ENCODE measurements around the gene CHST13.
"Not testable (repeated sequence)": the region's sequence is repeated elsewhere in the genome, so short reads cannot be mapped to it uniquely, and the experiment has no call there.

Gene CHST13

DNA sequence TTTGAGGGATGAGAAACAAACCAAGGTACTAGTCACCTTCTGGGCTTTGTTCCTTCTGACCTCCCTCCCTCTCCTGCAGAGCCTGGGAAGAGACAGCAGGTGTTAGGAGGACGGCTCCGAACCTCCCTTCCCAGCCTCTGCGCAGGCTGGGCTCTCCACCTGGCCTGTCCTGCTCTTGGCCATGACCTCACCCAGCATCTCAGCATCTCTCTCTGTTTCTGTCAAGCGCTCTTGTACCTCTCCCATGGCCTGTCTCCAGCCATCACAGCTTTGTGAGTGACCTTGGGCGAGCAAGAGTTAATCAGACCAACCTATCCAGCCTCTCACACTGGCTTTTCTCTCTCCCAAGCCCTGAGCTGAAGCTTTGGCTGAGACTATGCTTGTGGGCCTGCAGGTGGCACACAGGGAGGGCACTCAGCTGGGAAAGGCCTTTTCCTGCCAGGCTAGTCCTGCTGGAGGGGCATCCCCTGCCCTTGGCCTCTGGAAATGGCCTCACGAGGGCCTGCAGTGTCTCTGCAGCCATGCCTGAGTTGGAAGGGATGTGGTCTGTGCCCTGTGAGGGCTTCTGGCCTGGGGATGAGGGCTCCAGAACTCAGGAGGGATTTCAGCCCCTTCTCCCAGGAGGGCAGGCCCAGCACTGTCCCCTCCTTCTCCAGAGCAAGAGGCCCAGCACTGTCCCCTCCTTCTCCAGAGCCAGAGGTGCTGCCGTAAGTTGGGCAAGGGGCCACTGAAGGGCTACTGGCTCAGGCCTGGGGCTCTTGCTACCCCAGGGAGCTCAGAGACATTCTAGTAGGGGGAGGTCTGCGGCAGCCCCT is 2.1 kb downstream of the CHST13 start:
- no peak for DNase-seq (ENCODE audit: low read depth)

DNA sequence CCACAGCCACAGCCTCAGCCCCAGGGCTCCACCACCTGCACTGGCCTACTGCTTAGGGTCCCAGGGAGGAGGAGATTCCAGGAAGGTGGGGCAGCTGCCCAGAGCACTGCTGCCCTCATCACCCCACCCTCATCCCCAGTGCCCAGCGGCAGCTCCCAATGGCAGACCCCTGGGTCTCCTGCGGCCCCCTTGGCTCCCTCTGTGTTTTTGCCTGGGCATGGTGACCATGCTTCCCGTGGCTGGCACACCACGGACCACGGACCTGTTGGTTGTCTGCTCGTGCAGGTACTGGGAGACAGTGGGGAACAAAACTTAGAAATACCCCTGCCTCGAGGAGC is 2.7 kb downstream of the CHST13 start:
- DNase-seq (ENCODE audit: low read depth), result no peak

DNA sequence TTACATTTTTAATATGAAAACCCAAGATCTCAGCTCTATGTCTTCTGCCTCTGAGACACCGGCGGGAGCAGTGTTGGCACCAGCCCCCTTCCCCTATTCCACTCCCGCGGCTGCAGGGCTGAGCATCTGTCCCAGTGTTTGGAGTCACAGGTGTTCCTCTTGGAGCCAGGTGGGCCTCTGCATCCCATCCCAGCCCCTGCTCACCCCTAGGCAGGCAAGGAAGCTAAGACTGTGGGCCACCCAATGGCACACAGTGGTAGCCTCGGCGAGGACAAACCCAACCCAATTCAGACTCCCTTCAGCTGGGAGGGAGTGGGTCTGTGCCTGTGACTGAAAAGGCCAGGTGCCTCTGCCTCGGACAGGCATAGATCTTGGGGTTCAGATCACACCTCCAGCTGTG is 3.1 kb downstream of the CHST13 start:
- DNase-seq (ENCODE audit: low read depth), result no peak

DNA sequence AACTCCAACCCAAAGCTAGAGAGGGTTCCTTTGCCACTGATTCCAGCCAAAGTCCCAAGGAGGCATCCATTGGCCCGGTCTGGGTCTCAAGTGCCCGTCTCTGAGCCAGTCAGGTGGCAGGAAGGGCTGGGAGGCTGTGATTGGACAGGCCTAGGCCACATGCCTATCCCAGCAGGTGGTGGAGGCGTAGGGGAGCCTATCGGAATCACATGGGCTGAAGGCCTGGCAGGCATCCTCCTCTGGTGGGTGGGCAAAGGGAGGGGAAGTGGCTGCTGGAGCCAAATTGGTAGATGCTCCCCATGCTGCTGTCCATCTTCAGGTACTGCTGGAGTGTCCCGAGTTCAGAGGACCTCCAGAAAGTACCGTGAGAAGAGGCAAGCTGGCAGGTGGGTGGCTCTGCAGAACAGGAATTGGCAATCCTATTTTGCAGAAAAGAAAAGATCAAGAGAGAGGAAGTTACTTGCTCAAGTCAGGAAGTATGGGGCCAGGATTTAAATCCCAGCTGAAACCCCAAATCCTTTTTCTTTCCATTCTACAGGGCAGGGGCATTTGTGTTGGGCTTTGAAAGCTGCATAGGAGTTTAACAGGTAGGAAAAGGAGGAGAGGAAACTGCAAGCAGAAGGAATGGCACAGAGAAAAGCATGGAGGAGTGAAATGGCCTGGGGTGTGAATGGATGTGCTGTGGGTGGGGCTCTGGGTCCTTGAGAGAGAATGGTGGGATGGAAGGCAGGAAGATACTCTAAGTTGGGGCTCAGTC is 3.7 kb downstream of the CHST13 start:
- DNase-seq (ENCODE audit: low read depth), result no peak

- DNase-seq (ENCODE audit: low read depth), result no peak
Measured at GRCh38 chr3:126528419-126528799, 4.5 kb downstream of the CHST13 start.

DNA sequence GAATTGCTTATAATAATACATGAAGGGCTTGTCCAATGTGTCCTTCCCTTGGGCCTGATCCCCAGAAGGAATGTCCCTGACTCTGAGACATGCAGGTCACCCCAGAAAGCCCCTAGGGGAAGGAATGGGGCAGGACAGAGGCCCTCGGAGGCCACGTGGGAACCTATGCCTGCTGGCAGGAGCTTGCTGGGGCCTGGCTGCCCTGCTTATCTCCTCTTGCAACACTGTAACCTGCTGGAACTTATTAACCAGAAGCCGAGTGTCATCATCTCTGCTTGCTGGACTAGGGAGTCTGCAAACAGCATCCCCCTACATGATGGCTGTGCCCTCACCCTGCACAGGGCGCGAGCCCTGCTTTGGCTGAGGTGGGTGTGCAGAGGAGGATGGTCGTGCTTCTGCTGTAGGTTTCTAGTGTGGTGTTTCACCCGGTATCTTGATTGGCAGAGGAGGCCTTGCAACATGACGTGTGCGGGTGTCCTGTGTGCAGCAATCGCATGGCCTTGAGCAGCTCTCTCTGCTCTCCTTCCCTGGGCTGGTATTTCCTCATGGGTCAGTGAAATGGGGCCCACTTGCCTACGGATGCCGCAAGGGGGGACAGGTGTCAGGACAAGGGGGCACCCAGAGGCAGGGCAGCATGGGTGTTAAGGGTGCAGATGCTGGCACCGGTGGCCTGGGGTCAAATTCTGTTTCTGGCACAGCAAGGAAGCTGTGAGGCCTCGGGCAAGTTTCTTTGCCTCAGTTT is 5.0 kb downstream of the CHST13 start:
- no peak for DNase-seq (ENCODE audit: low read depth)

GRCh38 chr3:126529585-126530170 is 5.7 kb downstream of the CHST13 start:
- no peak for DNase-seq (ENCODE audit: low read depth)

GRCh38 chr3:126530171-126531050 is 6.5 kb downstream of the CHST13 start:
- no peak for DNase-seq (ENCODE audit: low read depth)

- no peak for DNase-seq (ENCODE audit: low read depth)
Measured at GRCh38 chr3:126531051-126531330, 7.0 kb downstream of the CHST13 start.

DNA sequence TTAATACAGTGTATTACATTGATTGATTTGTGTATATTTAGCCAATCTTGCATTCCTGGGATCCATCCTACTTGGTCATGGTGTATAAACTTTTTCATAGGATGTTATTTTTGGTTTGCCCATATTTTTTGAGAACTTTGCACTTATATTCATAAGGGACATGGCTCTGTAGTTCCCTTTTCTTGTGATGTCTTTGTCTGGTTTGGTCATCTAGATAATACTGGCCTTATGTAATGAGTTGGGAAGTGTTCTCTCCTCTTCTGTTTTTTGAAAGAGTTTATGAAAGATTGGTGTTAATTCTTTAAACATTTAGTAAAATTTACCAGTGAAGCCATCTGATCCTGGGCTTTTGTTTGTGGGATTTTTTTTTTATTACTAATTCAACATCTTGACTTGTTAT is 9.6 kb downstream of the CHST13 start:
- DNase-seq (ENCODE audit: low read depth), result no peak

GRCh38 chr3:126534716-126535115 is 10.8 kb downstream of the CHST13 start:
- DNase-seq (ENCODE audit: low read depth), result not testable (repeated sequence)

DNA sequence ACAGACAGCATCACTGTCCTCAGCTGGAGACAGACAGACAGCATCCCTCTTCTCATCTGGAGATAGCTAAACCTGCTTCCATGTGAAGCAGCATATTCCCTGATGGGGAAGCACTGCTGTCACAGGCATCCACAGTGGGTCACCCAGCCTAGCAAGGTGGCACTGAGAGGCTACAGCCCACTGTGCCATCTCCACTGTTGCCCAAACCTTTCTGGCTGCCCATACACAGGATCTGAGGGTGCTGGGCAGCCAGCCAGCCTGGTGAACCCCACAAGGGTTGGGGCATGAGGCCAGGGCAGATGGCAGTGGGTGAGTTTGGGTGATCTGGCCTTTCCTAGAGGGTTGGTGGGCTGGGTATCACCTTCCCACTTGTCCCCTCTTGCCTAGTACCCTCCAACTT is 11.7 kb downstream of the CHST13 start:
- DNase-seq (ENCODE audit: low read depth), result no peak

GRCh38 chr3:126536126-126536525 is 12.2 kb downstream of the CHST13 start:
- DNase-seq (ENCODE audit: low read depth), result no peak

GRCh38 chr3:126537116-126537729 is 13.3 kb downstream of the CHST13 start:
- no peak for DNase-seq (ENCODE audit: low read depth)

DNA sequence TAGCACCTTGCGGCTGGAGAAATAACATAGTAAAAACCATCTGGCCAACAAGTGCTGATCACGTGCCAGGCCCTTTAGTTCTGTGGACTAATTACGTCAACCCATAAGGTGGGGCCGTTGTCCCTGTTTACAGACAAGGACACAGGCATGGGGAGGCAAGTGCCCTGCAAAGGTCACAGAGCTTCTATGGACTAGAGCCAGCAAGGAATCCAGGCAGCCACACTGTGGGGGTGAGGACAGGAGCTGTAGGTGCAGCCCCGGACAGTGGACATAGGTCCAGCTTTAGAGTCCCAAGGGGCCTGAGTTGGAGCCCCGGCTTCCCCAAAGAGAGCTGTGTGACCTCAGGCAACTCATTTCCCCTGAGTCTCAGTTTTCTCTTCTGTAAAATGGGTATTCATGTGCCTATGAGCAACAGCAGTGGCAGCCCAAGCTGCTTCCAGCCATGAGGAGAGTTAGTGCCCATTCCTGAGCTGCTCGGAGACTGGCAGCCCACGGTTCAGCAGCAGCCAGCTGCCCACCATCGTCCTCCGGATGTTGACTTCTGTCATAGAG is 13.9 kb downstream of the CHST13 start:
- no peak for DNase-seq (ENCODE audit: low read depth)

DNA sequence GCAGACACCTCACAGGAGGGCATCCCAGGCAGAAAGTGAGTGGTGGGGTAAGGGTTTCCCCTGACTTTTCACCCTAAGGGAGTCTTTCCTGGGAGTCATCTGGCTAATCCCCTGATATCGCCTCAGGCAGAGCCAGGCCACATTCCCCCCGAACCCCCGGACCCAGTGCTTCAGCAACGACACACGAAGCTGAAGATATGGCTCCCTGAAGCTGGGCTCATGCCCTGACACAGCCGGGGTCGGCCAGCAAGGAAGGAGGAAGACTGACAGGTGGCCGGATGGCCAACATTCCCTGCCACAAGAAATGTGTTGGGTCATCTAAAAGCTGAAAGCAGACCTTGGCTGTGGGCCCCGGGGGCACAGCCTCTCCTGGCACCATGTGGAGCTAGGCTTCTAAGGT is 14.4 kb downstream of the CHST13 start:
- no peak for DNase-seq (ENCODE audit: low read depth)

- peak; percentile 15 for DNase-seq (ENCODE audit: low read depth)
Measured at GRCh38 chr3:126538966-126539365, 15.0 kb downstream of the CHST13 start.

DNA sequence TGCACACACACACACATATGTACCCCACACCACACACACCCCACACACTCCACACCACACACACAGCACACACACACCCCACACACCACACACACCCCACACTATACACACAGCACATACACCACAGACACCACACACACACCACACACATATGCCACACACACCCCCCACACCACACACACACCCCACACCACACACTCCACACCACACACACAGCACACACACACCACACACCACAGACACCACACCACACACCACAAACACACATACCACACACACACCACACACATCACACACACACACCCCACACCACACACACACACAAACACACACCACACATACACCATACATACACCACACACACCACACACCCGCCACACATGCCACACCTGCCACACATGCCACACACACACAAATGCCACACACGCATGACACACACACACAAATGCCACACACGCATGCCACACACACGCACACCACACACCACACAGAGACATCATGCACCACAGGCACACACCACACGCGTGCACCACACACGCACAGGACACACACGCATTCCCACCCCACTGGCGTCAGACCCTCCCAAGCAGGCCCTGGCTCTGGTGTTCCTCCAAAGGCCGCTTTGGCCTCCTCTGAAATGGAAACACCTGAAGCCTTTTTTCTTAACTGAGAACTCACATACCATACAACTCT is 15.7 kb downstream of the CHST13 start:
- no peak for DNase-seq (ENCODE audit: low read depth)

DNA sequence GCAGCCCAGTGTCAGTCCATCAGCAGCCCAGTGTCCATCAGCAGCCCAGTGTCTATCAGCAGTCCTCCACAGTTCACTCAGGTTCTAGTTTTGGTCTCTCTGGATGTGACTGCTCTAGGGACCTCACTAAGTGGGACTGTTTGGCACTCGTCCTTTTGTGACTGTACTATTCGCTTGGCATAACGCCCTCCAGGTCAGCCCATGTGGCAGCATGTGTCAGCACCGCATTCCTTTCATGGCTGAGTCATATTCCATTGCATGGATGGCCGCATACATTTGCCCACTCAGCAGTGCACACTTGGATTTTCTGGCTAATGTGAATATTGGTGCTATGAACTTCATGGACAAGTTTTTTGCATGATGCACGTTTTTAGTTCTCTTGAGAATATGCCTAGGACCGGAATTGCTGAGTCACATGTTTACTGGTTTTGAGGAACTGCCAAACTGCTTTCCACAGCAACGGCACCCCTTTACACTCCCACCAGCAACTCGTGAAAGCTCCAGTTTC is 16.4 kb downstream of the CHST13 start:
- DNase-seq (ENCODE audit: low read depth), result peak; percentile 97

- peak; percentile 5 for DNase-seq (ENCODE audit: low read depth)
Measured at GRCh38 chr3:126540951-126541627, 17.1 kb downstream of the CHST13 start.
